HEK293 (cell line): Measurements from ENCODE around the gene SOX6.

Experiments
- CTCF ChIA-PET: fragments of 350-600 bp; formaldehyde crosslinking; extraction: SDS; loops from one replicate; lab custom pipeline; 2021; ENCODE audit warnings: antibody characterized with exemption; lab: Yijun Ruan, JAX
- POLR2A ChIA-PET: fragments of 300-600 bp; formaldehyde crosslinking; extraction: SDS; loops from one replicate; lab custom pipeline; 2020; ENCODE audit warnings: antibody characterized with exemption, inconsistent platforms; lab: Yijun Ruan, JAX
- H3K27ac ChIP-seq: fragments of 200-500 bp; sonication (Bioruptor generic); 2 replicates; pipeline ENCODE4 v1.5.1; 2014; ENCODE audit warnings: low read depth, low read length, control low read depth, inconsistent platforms; ENCODE audit errors: extremely low read depth
- H3K36me3 ChIP-seq, 2 experiments: fragments of 200-500 bp in 1 of 2; sonication (Bioruptor generic) in 1 of 2; 1 replicate in 1 of 2; 2 replicates in 1 of 2; pipeline ENCODE4 v1.5.1; 2014 to 2017; ENCODE audit warnings: inconsistent platforms in 2 of 2, low read length in 2 of 2; ENCODE audit not compliant: control insufficient read depth in 2 of 2, insufficient read depth in 1 of 2
- H3K4me1 ChIP-seq: fragments of 200-500 bp; sonication (Bioruptor generic); 2 replicates; pipeline ENCODE4 v1.5.1; 2014; ENCODE audit warnings: mild to moderate bottlenecking, low read length, inconsistent platforms; ENCODE audit not compliant: control insufficient read depth, insufficient read depth
- H3K4me3 ChIP-seq: 2 replicates; pipeline ENCODE4 v1.5.1; 2011; ENCODE audit warnings: low read depth, mild to moderate bottlenecking, control low read depth, low read length, moderate library complexity
- H3K9me3 ChIP-seq: fragments of 200-500 bp; sonication (Bioruptor generic); 2 replicates; pipeline ENCODE4 v1.5.1; 2014; ENCODE audit warnings: low read depth, low read length, inconsistent platforms; ENCODE audit not compliant: control insufficient read depth, insufficient read depth
- EGR2 ChIP-seq: fragments of 450-650 bp; formaldehyde crosslinking; IDR thresholded peaks from 2 replicates; pipeline ENCODE4 v1.5.1; 2016; ENCODE audit warnings: low read depth, missing biosample characterization, missing genetic modification characterization
- GLI4 ChIP-seq: fragments of 450-650 bp; formaldehyde crosslinking; IDR thresholded peaks from 2 replicates; pipeline ENCODE4 v1.5.1; 2016; ENCODE audit warnings: missing biosample characterization, missing genetic modification characterization
- HOXC10 ChIP-seq: sonication (generic); formaldehyde crosslinking; IDR thresholded peaks from 2 replicates; pipeline ENCODE4 v1.8.1; 2023; ENCODE audit warnings: mild to moderate bottlenecking, missing genetic modification reagents
- KLF1 ChIP-seq: fragments of 450-650 bp; formaldehyde crosslinking; IDR thresholded peaks from 2 replicates; pipeline ENCODE4 v1.5.1; 2016; ENCODE audit warnings: missing biosample characterization, missing genetic modification characterization
- WT1 ChIP-seq: fragments of 450-650 bp; formaldehyde crosslinking; IDR thresholded peaks from 2 replicates; pipeline ENCODE4 v1.5.1; 2016; ENCODE audit warnings: missing biosample characterization, missing genetic modification characterization
- ZBTB7A ChIP-seq: fragments of 450-650 bp; formaldehyde crosslinking; IDR thresholded peaks from 2 replicates; pipeline ENCODE4 v1.5.1; 2016; ENCODE audit warnings: low read depth, missing biosample characterization, missing genetic modification characterization
- ZEB2 ChIP-seq: fragments of 450-650 bp; formaldehyde crosslinking; IDR thresholded peaks from 2 replicates; pipeline ENCODE4 v1.5.1; 2016; ENCODE audit warnings: missing biosample characterization, missing genetic modification characterization
- ZNF169 ChIP-seq: fragments of 450-650 bp; formaldehyde crosslinking; IDR thresholded peaks from 2 replicates; pipeline ENCODE4 v1.5.1; 2016; ENCODE audit warnings: missing biosample characterization, missing genetic modification characterization
- ZNF239 ChIP-seq: fragments of 450-650 bp; formaldehyde crosslinking; IDR thresholded peaks from 2 replicates; pipeline ENCODE4 v1.5.1; 2016; ENCODE audit warnings: missing biosample characterization, missing genetic modification characterization
- ZNF311 ChIP-seq: fragments of 450-650 bp; formaldehyde crosslinking; IDR thresholded peaks from 2 replicates; pipeline ENCODE4 v1.5.1; 2017; ENCODE audit warnings: missing biosample characterization, missing genetic modification characterization, borderline replicate concordance
- ZNF621 ChIP-seq: fragments of 450-650 bp; formaldehyde crosslinking; IDR thresholded peaks from 2 replicates; pipeline ENCODE4 v1.5.1; 2017; ENCODE audit warnings: missing biosample characterization, missing genetic modification characterization
- ZNF654 ChIP-seq: fragments of 450-650 bp; formaldehyde crosslinking; IDR thresholded peaks from 2 replicates; pipeline ENCODE4 v1.5.1; 2016; ENCODE audit warnings: low read depth, missing biosample characterization, missing genetic modification characterization
- ZNF707 ChIP-seq: fragments of 450-650 bp; formaldehyde crosslinking; IDR thresholded peaks from 2 replicates; pipeline ENCODE4 v1.5.1; 2016; ENCODE audit warnings: missing biosample characterization, missing genetic modification characterization
- ZNF776 ChIP-seq: fragments of 450-650 bp; formaldehyde crosslinking; IDR thresholded peaks from 2 replicates; pipeline ENCODE4 v1.5.0; 2017; ENCODE audit warnings: missing biosample characterization, missing genetic modification characterization, borderline replicate concordance
- ZNF777 ChIP-seq: fragments of 450-650 bp; formaldehyde crosslinking; IDR thresholded peaks from 2 replicates; pipeline ENCODE4 v1.5.1; 2017; ENCODE audit warnings: missing biosample characterization, missing genetic modification characterization, borderline replicate concordance
- TF ChIP-seq, protein P1 (sequence below): fragments of 450-650 bp; formaldehyde crosslinking; IDR thresholded peaks from 2 replicates; pipeline ENCODE4 v1.5.1; 2016; ENCODE audit warnings: missing biosample characterization, missing genetic modification characterization, low read depth
- TF ChIP-seq, protein P2 (sequence below): fragments of 450-650 bp; formaldehyde crosslinking; IDR thresholded peaks from 2 replicates; pipeline ENCODE4 v1.5.0; 2017; ENCODE audit warnings: missing biosample characterization, missing genetic modification characterization, borderline replicate concordance
- TF ChIP-seq, protein P3 (sequence below): fragments of 450-650 bp; formaldehyde crosslinking; IDR thresholded peaks from 2 replicates; pipeline ENCODE4 v1.5.1; 2016; ENCODE audit warnings: missing biosample characterization, missing genetic modification characterization
- TF ChIP-seq, protein P4 (sequence below): fragments of 450-650 bp; formaldehyde crosslinking; IDR thresholded peaks from 2 replicates; pipeline ENCODE4 v1.5.1; 2017; ENCODE audit warnings: missing biosample characterization, missing genetic modification characterization
- TF ChIP-seq, protein P5 (sequence below): fragments of 450-650 bp; formaldehyde crosslinking; IDR thresholded peaks from 2 replicates; pipeline ENCODE4 v1.5.1; 2016; ENCODE audit warnings: missing biosample characterization, missing genetic modification characterization

SOX6 gene

DNA sequence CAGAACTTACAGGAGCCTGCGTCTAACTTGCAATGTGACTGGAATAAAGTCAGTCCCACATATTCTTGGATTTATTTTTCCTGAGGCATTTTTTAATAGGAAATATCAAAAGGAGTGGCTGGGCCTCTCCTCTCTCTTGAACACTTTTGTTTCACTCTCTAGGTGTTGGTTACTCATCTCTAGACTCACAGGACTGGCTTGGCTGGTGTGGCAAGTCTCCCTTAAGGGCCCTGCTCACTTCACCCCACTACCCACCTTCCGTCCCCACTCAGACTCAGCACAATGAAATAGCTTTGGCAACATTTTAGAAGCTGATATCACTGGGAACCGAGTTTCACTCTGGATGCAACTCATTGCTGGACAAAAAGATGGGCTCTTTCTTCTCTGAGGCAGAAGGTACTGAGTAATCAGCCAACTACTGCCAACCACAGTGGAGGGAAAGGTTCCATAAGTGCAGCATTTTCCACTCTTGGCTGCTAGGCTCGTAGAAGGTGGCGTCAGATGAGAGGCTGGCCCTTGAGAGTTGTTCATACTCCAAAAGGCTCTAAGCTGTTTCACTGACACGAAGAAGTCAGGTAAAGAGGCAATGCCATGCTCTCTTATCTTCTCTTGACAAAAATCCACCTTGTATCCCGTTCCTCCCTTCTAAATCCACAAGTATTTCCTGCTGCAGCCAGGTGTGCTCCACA, 390.6 kb downstream of the SOX6 start:
- Histone ChIP-seq H3K9me3 (no peaks in the 10 kb centered on the region), H3K4me3 (no peak overlapping the region), H3K36me3 (no peaks in the 10 kb centered on the region)
- TF ChIP-seq, protein P1, sequence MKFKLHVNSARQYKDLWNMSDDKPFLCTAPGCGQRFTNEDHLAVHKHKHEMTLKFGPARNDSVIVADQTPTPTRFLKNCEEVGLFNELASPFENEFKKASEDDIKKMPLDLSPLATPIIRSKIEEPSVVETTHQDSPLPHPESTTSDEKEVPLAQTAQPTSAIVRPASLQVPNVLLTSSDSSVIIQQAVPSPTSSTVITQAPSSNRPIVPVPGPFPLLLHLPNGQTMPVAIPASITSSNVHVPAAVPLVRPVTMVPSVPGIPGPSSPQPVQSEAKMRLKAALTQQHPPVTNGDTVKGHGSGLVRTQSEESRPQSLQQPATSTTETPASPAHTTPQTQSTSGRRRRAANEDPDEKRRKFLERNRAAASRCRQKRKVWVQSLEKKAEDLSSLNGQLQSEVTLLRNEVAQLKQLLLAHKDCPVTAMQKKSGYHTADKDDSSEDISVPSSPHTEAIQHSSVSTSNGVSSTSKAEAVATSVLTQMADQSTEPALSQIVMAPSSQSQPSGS, result no peak
- no peak for TF ChIP-seq ZBTB7A
- TF ChIP-seq, all 188 proteins: peak for 0
- H3K27ac ChIP-seq, result no peak overlapping the region
- peaks cover 2% of the 10 kb centered on the region; the same call in 1 of the 2 replicates for H3K4me1 ChIP-seq
- CTCF ChIA-PET, result interaction anchor here (1.1 kb wide), 1 partner anchor 160 kb away, joined by 3 read pairs; no protein-coding TSS in a partner anchor
- POLR2A ChIA-PET, result no interaction called here

DNA sequence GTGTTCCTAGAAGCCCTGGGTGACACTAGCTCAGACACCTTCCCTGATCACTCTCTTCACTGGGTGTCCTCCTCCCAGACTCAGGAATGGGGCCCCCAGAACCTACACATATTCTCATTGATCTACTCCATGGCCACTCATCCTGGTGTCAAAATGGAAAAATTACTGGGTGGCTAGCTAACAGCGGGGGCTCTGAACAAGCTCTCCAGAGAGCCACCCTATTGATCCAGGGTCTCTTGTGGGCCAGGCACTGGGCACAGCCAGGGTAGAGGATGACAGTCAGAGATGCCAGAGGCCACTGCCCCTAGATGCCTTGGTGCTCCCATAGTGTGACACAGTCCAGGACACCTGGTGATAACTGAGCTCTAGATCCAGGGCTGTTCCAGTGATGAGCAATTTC, 393.1 kb downstream of the SOX6 start:
- CTCF ChIA-PET, result no interaction called here
- POLR2A ChIA-PET, result no interaction called here
- H3K36me3 ChIP-seq, result no peaks in the 10 kb centered on the region
- H3K27ac ChIP-seq, result no peak overlapping the region
- H3K9me3 ChIP-seq, result no peaks in the 10 kb centered on the region
- H3K4me3 ChIP-seq, result no peak overlapping the region
- H3K4me1 ChIP-seq, result peaks cover 1% of the 10 kb centered on the region; the same call in 1 of the 2 replicates
- TF ChIP-seq GLI4 (tag by site-specific recombination) (no peak), ZNF311 (tag by site-specific recombination) (no peak), HOXC10 (CRISPR knock-in tag) (no peak), EGR2 (tag by site-specific recombination) (no peak), ZNF239 (tag by site-specific recombination) (no peak)
- TF ChIP-seq, protein P2, sequence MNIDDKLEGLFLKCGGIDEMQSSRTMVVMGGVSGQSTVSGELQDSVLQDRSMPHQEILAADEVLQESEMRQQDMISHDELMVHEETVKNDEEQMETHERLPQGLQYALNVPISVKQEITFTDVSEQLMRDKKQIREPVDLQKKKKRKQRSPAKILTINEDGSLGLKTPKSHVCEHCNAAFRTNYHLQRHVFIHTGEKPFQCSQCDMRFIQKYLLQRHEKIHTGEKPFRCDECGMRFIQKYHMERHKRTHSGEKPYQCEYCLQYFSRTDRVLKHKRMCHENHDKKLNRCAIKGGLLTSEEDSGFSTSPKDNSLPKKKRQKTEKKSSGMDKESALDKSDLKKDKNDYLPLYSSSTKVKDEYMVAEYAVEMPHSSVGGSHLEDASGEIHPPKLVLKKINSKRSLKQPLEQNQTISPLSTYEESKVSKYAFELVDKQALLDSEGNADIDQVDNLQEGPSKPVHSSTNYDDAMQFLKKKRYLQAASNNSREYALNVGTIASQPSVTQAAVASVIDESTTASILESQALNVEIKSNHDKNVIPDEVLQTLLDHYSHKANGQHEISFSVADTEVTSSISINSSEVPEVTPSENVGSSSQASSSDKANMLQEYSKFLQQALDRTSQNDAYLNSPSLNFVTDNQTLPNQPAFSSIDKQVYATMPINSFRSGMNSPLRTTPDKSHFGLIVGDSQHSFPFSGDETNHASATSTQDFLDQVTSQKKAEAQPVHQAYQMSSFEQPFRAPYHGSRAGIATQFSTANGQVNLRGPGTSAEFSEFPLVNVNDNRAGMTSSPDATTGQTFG (tag by site-specific recombination), result no peak

DNA sequence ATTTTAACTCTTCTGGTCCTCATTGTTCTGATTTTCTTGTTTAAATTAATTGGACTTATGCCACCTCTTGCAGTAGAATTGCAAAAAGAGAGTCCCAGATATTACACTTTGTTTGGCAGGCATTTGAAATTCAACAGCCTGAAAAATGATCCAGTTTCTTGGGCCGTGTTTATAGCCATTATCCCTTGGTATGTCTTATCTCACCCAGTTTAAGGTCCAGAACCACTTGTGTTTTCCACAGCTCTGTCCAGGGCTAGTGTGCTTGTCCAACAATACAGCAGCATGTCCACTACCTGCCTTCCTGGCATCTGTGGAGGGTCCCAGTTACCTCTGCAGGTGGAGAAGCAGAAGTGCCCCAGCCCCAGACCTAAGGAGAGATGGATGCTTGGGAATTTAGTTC, 397.4 kb downstream of the SOX6 start:
- H3K4me3 ChIP-seq, result no peak overlapping the region
- POLR2A ChIA-PET, result no interaction called here
- H3K27ac ChIP-seq, result no peak overlapping the region
- CTCF ChIA-PET, result no interaction called here
- H3K36me3 ChIP-seq, result no peaks in the 10 kb centered on the region
- H3K9me3 ChIP-seq, result no peaks in the 10 kb centered on the region
- no peaks in the 10 kb centered on the region for H3K4me1 ChIP-seq
- no peak for TF ChIP-seq ZNF621 (tag by site-specific recombination)
- no peak for TF ChIP-seq KLF1
- TF ChIP-seq ZNF707 (tag by site-specific recombination), result no peak
- TF ChIP-seq, protein P3, sequence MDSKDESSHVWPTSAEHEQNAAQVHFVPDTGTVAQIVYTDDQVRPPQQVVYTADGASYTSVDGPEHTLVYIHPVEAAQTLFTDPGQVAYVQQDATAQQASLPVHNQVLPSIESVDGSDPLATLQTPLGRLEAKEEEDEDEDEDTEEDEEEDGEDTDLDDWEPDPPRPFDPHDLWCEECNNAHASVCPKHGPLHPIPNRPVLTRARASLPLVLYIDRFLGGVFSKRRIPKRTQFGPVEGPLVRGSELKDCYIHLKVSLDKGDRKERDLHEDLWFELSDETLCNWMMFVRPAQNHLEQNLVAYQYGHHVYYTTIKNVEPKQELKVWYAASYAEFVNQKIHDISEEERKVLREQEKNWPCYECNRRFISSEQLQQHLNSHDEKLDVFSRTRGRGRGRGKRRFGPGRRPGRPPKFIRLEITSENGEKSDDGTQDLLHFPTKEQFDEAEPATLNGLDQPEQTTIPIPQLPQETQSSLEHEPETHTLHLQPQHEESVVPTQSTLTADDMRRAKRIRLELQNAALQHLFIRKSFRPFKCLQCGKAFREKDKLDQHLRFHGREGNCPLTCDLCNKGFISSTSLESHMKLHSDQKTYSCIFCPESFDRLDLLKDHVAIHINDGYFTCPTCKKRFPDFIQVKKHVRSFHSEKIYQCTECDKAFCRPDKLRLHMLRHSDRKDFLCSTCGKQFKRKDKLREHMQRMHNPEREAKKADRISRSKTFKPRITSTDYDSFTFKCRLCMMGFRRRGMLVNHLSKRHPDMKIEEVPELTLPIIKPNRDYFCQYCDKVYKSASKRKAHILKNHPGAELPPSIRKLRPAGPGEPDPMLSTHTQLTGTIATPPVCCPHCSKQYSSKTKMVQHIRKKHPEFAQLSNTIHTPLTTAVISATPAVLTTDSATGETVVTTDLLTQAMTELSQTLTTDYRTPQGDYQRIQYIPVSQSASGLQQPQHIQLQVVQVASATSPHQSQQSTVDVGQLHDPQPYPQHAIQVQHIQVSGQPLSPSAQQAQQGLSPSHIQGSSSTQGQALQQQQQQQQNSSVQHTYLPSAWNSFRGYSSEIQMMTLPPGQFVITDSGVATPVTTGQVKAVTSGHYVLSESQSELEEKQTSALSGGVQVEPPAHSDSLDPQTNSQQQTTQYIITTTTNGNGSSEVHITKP, result no peak
- TF ChIP-seq WT1 (tag by site-specific recombination), result no peak
- no peak for TF ChIP-seq ZNF776
- no peak for TF ChIP-seq ZNF654 (tag by site-specific recombination)
- TF ChIP-seq ZNF169 (tag by site-specific recombination), result no peak
- TF ChIP-seq ZNF777, result no peak
- TF ChIP-seq, protein P4, sequence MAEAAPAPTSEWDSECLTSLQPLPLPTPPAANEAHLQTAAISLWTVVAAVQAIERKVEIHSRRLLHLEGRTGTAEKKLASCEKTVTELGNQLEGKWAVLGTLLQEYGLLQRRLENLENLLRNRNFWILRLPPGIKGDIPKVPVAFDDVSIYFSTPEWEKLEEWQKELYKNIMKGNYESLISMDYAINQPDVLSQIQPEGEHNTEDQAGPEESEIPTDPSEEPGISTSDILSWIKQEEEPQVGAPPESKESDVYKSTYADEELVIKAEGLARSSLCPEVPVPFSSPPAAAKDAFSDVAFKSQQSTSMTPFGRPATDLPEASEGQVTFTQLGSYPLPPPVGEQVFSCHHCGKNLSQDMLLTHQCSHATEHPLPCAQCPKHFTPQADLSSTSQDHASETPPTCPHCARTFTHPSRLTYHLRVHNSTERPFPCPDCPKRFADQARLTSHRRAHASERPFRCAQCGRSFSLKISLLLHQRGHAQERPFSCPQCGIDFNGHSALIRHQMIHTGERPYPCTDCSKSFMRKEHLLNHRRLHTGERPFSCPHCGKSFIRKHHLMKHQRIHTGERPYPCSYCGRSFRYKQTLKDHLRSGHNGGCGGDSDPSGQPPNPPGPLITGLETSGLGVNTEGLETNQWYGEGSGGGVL, result no peak
- TF ChIP-seq, protein P5, sequence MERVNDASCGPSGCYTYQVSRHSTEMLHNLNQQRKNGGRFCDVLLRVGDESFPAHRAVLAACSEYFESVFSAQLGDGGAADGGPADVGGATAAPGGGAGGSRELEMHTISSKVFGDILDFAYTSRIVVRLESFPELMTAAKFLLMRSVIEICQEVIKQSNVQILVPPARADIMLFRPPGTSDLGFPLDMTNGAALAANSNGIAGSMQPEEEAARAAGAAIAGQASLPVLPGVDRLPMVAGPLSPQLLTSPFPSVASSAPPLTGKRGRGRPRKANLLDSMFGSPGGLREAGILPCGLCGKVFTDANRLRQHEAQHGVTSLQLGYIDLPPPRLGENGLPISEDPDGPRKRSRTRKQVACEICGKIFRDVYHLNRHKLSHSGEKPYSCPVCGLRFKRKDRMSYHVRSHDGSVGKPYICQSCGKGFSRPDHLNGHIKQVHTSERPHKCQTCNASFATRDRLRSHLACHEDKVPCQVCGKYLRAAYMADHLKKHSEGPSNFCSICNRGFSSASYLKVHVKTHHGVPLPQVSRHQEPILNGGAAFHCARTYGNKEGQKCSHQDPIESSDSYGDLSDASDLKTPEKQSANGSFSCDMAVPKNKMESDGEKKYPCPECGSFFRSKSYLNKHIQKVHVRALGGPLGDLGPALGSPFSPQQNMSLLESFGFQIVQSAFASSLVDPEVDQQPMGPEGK, result no peak
- no peak for TF ChIP-seq ZEB2 (tag by site-specific recombination)
